Adrenal gland (tissue), 5 donors: ENCODE data around the gene FOXA1.

Experiments used
- POLR2A ChIP-seq, 2 donors: fragments of 450-650 bp; IDR thresholded peaks; one replicate each; pipeline ENCODE4 v1.6.1; 2017; ENCODE audit warnings: antibody characterized with exemption in 2 of 2, mild to moderate bottlenecking in 2 of 2, moderate library complexity in 1 of 2
- TF ChIP-seq, protein P1 (sequence below), 6 experiments: fragments of 450-650 bp in 4 of 6; fragments of 200-600 bp in 2 of 6; sonication (generic) in 1 of 6; IDR thresholded peaks; 1 replicate in 5 of 6; 2 replicates in 1 of 6; pipeline versions ENCODE4 v1.5.1 to v1.8.0; 2016 to 2021; ENCODE audit warnings: antibody characterized with exemption in 6 of 6, mild to moderate bottlenecking in 2 of 6, moderate library complexity in 1 of 6
- donor health status: DM: no; HTN: no; CAD: no.

DNA sequence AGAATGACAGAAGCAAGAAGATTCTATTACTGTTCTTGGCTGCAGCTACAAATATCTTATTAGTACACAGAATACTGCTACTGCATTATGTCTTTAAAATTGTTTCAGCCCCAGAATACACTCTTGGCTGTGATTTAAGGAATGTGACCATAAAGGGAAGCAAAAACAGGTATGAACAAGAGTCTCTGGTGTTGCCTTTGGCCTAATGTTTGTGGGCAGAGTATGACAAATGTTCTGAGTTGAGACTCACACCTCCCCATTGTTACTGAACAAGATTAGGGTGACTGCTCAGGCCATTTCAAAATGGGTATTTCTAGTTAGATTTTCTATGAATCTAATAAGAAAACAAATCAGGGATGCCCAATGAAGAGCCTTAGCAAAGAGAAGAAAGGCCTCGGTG, 28.9 kb upstream of the FOXA1 start:
- TF ChIP-seq, protein P1, sequence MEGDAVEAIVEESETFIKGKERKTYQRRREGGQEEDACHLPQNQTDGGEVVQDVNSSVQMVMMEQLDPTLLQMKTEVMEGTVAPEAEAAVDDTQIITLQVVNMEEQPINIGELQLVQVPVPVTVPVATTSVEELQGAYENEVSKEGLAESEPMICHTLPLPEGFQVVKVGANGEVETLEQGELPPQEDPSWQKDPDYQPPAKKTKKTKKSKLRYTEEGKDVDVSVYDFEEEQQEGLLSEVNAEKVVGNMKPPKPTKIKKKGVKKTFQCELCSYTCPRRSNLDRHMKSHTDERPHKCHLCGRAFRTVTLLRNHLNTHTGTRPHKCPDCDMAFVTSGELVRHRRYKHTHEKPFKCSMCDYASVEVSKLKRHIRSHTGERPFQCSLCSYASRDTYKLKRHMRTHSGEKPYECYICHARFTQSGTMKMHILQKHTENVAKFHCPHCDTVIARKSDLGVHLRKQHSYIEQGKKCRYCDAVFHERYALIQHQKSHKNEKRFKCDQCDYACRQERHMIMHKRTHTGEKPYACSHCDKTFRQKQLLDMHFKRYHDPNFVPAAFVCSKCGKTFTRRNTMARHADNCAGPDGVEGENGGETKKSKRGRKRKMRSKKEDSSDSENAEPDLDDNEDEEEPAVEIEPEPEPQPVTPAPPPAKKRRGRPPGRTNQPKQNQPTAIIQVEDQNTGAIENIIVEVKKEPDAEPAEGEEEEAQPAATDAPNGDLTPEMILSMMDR (IDR thresholded peaks at IDR 0.05), result no peak
- TF ChIP-seq POLR2A (IDR thresholded peaks at IDR 0.05), result no peak
